NT2/D1 (cell line): ENCODE measurements around the gene FKBP11.

Experiments used
- SUZ12 ChIP-seq: IDR thresholded peaks from 2 replicates; pipeline ENCODE4 v1.6.1; 2011; ENCODE audit not compliant: insufficient read length, insufficient read depth; ENCODE audit errors: extremely low read depth
- YY1 ChIP-seq: IDR thresholded peaks from 2 replicates; pipeline ENCODE4 v1.6.1; 2011; ENCODE audit not compliant: insufficient read length, insufficient read depth
- ZNF274 ChIP-seq: IDR thresholded peaks from 2 replicates; pipeline ENCODE4 v1.6.1; 2011; ENCODE audit warnings: mild to moderate bottlenecking, low read depth, low read length

- TF ChIP-seq SUZ12 (no peak), ZNF274 (no peak), YY1 (no peak)
These were observed 2.0 kb upstream of the FKBP11 start for GRCh38 chr12:48927261-48927660.
